ENCODE measurements around the gene CNOT6. TPM values are rescaled to one million over a fixed set of nuclear protein-coding genes. Genes with fewer than 3 reads are reported as not detected.

CNOT6 gene
- total RNA-seq, 1 experiment from 2014 or later: 10.6 TPM

- Histone ChIP-seq H3K27ac (ENCODE audit: low read length) (no peak overlapping the region), H3K79me2 (ENCODE audit: low read length) (peaks cover 22% of the 10 kb centered on the region), H3K9me3 (ENCODE audit: low read length) (no peaks in the 10 kb centered on the region), H3K9ac (ENCODE audit: low read length) (no peak overlapping the region), H3K4me1 (ENCODE audit: insufficient read depth, low read length) (peaks cover 15% of the 10 kb centered on the region), H3K4me2 (ENCODE audit: low read length) (no peak overlapping the region), H3F3A (ENCODE audit: low read length, unreplicated experiment) (no peaks in the 10 kb centered on the region), H3K4me3 (ENCODE audit: low read length) (no peak overlapping the region), H2AFZ (ENCODE audit: low read length) (no peak overlapping the region), H3K27me3 (ENCODE audit: low read length) (no peaks in the 10 kb centered on the region), H3K36me3 (ENCODE audit: low read depth, low read length) (peaks cover 5% of the 10 kb centered on the region; the same call in 1 of the 2 replicates), H3K9me2 (replicated peaks; ENCODE audit: low read length) (no peaks in the 10 kb centered on the region), H4K20me1 (ENCODE audit: low read length) (peaks cover 7% of the 10 kb centered on the region; the same call in 1 of the 2 replicates)
- POLR2A ChIA-PET (ENCODE audit: unreplicated experiment): no interaction called here
- DNase-seq: no peak
- intact Hi-C loops (cut with micrococcal nuclease): loop anchor here (10.0 kb wide), 1 partner anchor 113 kb away; no protein-coding TSS in a partner anchor
- no peak for ATAC-seq
- BruUV-seq (replicated peaks): no TSS peak
- TF ChIP-seq, protein P1, sequence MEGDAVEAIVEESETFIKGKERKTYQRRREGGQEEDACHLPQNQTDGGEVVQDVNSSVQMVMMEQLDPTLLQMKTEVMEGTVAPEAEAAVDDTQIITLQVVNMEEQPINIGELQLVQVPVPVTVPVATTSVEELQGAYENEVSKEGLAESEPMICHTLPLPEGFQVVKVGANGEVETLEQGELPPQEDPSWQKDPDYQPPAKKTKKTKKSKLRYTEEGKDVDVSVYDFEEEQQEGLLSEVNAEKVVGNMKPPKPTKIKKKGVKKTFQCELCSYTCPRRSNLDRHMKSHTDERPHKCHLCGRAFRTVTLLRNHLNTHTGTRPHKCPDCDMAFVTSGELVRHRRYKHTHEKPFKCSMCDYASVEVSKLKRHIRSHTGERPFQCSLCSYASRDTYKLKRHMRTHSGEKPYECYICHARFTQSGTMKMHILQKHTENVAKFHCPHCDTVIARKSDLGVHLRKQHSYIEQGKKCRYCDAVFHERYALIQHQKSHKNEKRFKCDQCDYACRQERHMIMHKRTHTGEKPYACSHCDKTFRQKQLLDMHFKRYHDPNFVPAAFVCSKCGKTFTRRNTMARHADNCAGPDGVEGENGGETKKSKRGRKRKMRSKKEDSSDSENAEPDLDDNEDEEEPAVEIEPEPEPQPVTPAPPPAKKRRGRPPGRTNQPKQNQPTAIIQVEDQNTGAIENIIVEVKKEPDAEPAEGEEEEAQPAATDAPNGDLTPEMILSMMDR (conservative IDR thresholded peaks at IDR 0.05; ENCODE audit: low read depth, low read length): no peak
- TF ChIP-seq EZH2phosphoT487 (IDR thresholded peaks at IDR 0.05; ENCODE audit: borderline replicate concordance, low read length): no peak
- no peak for TF ChIP-seq EZH2 (IDR thresholded peaks at IDR 0.05; ENCODE audit: low read length, unreplicated experiment)
- CTCF ChIA-PET: no interaction called here
Measured at GRCh38 chr5:180491496-180491895, 2.7 kb upstream of the CNOT6 start.

GRCh38 chr5:180492226-180492903 is 1.8 kb upstream of the CNOT6 start:
- Histone ChIP-seq H3K4me3 (ENCODE audit: low read length) (no peak overlapping the region), H3K4me2 (ENCODE audit: low read length) (peak overlapping the region; percentile 83; the same call in 1 of the 2 replicates), H3K27ac (ENCODE audit: low read length) (no peak overlapping the region), H3K4me1 (ENCODE audit: insufficient read depth, low read length) (peaks cover 16% of the 10 kb centered on the region), H3K9me3 (ENCODE audit: low read length) (no peaks in the 10 kb centered on the region), H3K36me3 (ENCODE audit: low read depth, low read length) (peaks cover 5% of the 10 kb centered on the region; the same call in 1 of the 2 replicates), H3K27me3 (ENCODE audit: low read length) (no peaks in the 10 kb centered on the region), H3K9ac (ENCODE audit: low read length) (no peak overlapping the region), H3F3A (ENCODE audit: low read length, unreplicated experiment) (no peaks in the 10 kb centered on the region), H3K9me2 (replicated peaks; ENCODE audit: low read length) (no peaks in the 10 kb centered on the region), H3K79me2 (ENCODE audit: low read length) (peaks cover 31% of the 10 kb centered on the region), H2AFZ (ENCODE audit: low read length) (no peak overlapping the region), H4K20me1 (ENCODE audit: low read length) (peaks cover 9% of the 10 kb centered on the region; the same call in 1 of the 2 replicates)
- DNase-seq (no peak), ATAC-seq (no peak)
- ChIA-PET CTCF (no interaction called here), POLR2A (ENCODE audit: unreplicated experiment) (no interaction called here)
- BruUV-seq (replicated peaks): no TSS peak
- intact Hi-C loops (cut with micrococcal nuclease): loop anchor here (10.0 kb wide), 1 partner anchor 112 kb away; no protein-coding TSS in a partner anchor
- no peak for TF ChIP-seq EZH2 (IDR thresholded peaks at IDR 0.05; ENCODE audit: low read length, unreplicated experiment)
- TF ChIP-seq, protein P1 (conservative IDR thresholded peaks at IDR 0.05; ENCODE audit: low read depth, low read length): no peak
- TF ChIP-seq EZH2phosphoT487 (IDR thresholded peaks at IDR 0.05; ENCODE audit: borderline replicate concordance, low read length): no peak

All from PC-3 (cell line).